OCI-LY1 (cell line): ENCODE results near the gene CPAMD8.

ENCODE experiments used
- H2AFZ ChIP-seq: fragments of 200-600 bp; sonication (generic), shearing (Covaris generic); 2 replicates; pipeline ENCODE4 v1.6.0; 2014; ENCODE audit warnings: antibody characterized with exemption, mild to moderate bottlenecking, low read length
- H3F3A ChIP-seq: fragments of 200-600 bp; sonication (generic), shearing (Covaris generic); 2 replicates; pipeline ENCODE4 v1.6.0; 2014; ENCODE audit warnings: mild to moderate bottlenecking, antibody characterized with exemption, low read length, moderate library complexity; ENCODE audit not compliant: insufficient read depth
- H3K27ac ChIP-seq: fragments of 200-600 bp; sonication (generic); 2 replicates; pipeline ENCODE4 v1.5.1; 2014; ENCODE audit warnings: low read length, mixed run types, mild to moderate bottlenecking, low read depth; ENCODE audit not compliant: poor library complexity, severe bottlenecking
- H3K27me3 ChIP-seq: fragments of 200-600 bp; sonication (generic); 2 replicates; pipeline ENCODE4 v1.6.0; 2014; ENCODE audit warnings: antibody characterized with exemption, mild to moderate bottlenecking, low read length, moderate library complexity; ENCODE audit not compliant: insufficient read depth
- H3K36me3 ChIP-seq: fragments of 200-600 bp; sonication (generic); 2 replicates; pipeline ENCODE4 v1.6.1; 2014; ENCODE audit warnings: mild to moderate bottlenecking, antibody characterized with exemption, low read length, moderate library complexity, mixed read lengths; ENCODE audit not compliant: insufficient read depth
- H3K4me1 ChIP-seq: fragments of 200-600 bp; sonication (generic); 2 replicates; pipeline ENCODE4 v1.5.1; 2014; ENCODE audit warnings: mild to moderate bottlenecking, low read length, moderate library complexity; ENCODE audit not compliant: insufficient read depth, severe bottlenecking
- H3K4me2 ChIP-seq: fragments of 200-600 bp; sonication (generic), shearing (Covaris generic); 2 replicates; pipeline ENCODE4 v1.6.1; 2014; ENCODE audit warnings: low read length
- H3K4me3 ChIP-seq: fragments of 200-600 bp; sonication (generic); 2 replicates; pipeline ENCODE4 v1.5.1; 2014; ENCODE audit warnings: low read length, low read depth, mild to moderate bottlenecking, mixed read lengths; ENCODE audit not compliant: poor library complexity, severe bottlenecking
- H3K79me2 ChIP-seq: fragments of 200-600 bp; shearing (Covaris generic); 2 replicates; pipeline ENCODE4 v1.6.1; 2016; ENCODE audit warnings: mixed run types, low read length, mixed read lengths; ENCODE audit not compliant: insufficient read depth
- H3K9ac ChIP-seq: fragments of 200-600 bp; sonication (generic), shearing (Covaris generic); 2 replicates; pipeline ENCODE4 v1.6.1; 2014; ENCODE audit warnings: mild to moderate bottlenecking, low read length, mixed read lengths
- H3K9me2 ChIP-seq: fragments of 200-600 bp; sonication (generic), shearing (Covaris generic); 2 replicates; pipeline ENCODE4 v1.6.1; 2014; ENCODE audit warnings: low read depth, mild to moderate bottlenecking, low read length, mixed read lengths
- H3K9me3 ChIP-seq: fragments of 200-600 bp; shearing (Covaris generic); 2 replicates; pipeline ENCODE4 v1.6.1; 2014; ENCODE audit warnings: low read length, mixed read lengths
- H4K20me1 ChIP-seq: fragments of 200-600 bp; sonication (generic), shearing (Covaris generic); 2 replicates; pipeline ENCODE4 v1.6.0; 2016; ENCODE audit warnings: mild to moderate bottlenecking, low read length; ENCODE audit not compliant: insufficient read depth
- CTCF ChIP-seq: fragments of 200-600 bp; sonication (generic), shearing (Covaris generic); IDR thresholded peaks from 2 replicates; pipeline ENCODE4 v1.5.1; 2017; ENCODE audit warnings: mild to moderate bottlenecking, antibody characterized with exemption, low read length, moderate library complexity, mixed read lengths
- EZH2 ChIP-seq: fragments of 200-600 bp; sonication (generic), shearing (Covaris generic); IDR thresholded peaks from 2 replicates; pipeline ENCODE4 v1.8.0; 2017; ENCODE audit warnings: borderline replicate concordance, mixed run types, mild to moderate bottlenecking, antibody characterized with exemption, low read length, moderate library complexity, mixed read lengths

Gene CPAMD8

GRCh38 chr19:16902545-16902944, 124.1 kb downstream of the CPAMD8 start:
- Histone ChIP-seq H3K9ac (no peak overlapping the region), H3K4me1 (no peaks in the 10 kb centered on the region)
- TF ChIP-seq CTCF = no peak
- TF ChIP-seq EZH2 = no peak

DNA sequence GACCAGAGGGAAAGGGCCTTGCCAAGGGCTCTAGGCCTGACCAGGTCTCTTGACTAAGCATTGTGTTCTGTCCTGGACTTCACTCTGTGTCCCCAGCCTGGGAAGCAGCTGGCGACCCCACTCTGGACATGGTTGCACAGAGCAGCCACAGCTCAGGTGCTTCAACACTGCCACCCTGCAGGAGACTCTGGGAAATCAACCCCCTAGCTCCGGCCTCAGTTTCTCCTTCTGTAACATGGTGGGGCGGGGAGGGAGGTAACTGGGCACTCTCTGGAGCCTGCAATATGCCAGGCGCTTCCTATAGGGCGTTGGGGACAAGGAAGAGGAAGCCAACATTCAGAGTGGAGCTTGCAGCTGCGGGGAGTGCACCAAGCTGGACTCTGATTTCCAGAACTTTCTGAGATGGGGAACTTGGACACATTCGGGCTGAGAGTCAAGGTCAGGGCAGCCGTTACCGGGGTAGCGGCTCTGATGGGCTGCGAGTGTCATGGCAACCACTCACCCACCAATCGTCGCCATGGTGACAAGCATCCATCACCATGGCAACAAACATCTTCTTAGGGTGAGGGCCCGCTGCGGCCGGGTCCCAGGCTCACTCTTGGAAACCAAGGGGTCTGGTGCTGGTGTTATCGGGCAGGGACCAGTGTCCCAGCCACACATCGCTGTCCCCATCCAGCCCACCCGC, 125.0 kb downstream of the CPAMD8 start:
- Histone ChIP-seq H3K79me2 (no peaks in the 10 kb centered on the region), H4K20me1 (no peaks in the 10 kb centered on the region), H3K36me3 (no peaks in the 10 kb centered on the region), H3K9ac (no peak overlapping the region), H3K27me3 (no peaks in the 10 kb centered on the region; the same call in 1 of the 2 replicates), H2AFZ (no peak overlapping the region), H3K9me2 (no peaks in the 10 kb centered on the region), H3K4me2 (no peak overlapping the region), H3F3A (no peaks in the 10 kb centered on the region; the same call in 1 of the 2 replicates), H3K4me3 (no peak overlapping the region), H3K27ac (no peak overlapping the region), H3K9me3 (no peaks in the 10 kb centered on the region), H3K4me1 (no peaks in the 10 kb centered on the region)
- TF ChIP-seq CTCF (no peak), EZH2 (no peak)

More at GRCh38 chr19:16902545-16902944, 124.1 kb downstream of the CPAMD8 start:
- Histone ChIP-seq H4K20me1 (no peaks in the 10 kb centered on the region), H3K27ac (no peak overlapping the region), H3K27me3 (no peaks in the 10 kb centered on the region; the same call in 1 of the 2 replicates), H3K79me2 (no peaks in the 10 kb centered on the region), H3F3A (no peaks in the 10 kb centered on the region; the same call in 1 of the 2 replicates), H3K4me2 (no peak overlapping the region), H3K4me3 (no peak overlapping the region), H3K9me3 (no peaks in the 10 kb centered on the region), H3K36me3 (no peaks in the 10 kb centered on the region), H3K9me2 (no peaks in the 10 kb centered on the region), H2AFZ (no peak overlapping the region)

DNA sequence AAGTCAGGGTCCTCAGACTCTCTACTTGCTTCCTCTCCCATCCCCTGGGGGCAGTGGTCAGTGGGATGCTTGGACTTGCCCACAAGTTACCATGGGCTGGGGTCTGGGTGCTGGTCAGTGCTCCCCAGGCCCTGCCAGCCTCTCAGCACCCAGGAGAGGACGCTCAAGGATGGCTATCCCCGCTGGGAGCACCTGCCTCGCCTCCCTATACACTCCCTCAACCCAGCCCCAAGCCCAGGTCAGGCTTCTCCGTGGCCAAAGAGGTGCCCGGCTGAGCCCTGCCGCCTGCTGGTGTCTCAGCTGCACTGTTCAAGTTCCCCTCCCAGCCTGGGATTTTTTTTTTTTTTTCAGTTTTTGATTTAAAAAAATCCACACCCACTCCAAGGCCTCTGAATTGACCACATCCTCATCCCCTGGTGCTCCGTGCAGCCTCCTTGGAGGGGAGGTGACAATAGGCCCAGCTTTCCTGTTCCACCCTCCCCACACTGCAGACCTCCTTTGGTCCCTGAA, 127.0 kb downstream of the CPAMD8 start:
- Histone ChIP-seq H2AFZ (no peak overlapping the region), H3K9me2 (no peaks in the 10 kb centered on the region), H3K4me1 (no peaks in the 10 kb centered on the region), H3K9me3 (no peaks in the 10 kb centered on the region), H3K79me2 (no peaks in the 10 kb centered on the region), H4K20me1 (no peaks in the 10 kb centered on the region), H3F3A (no peaks in the 10 kb centered on the region; the same call in 1 of the 2 replicates), H3K4me2 (no peak overlapping the region), H3K4me3 (no peak overlapping the region), H3K27me3 (no peaks in the 10 kb centered on the region; the same call in 1 of the 2 replicates), H3K36me3 (no peaks in the 10 kb centered on the region), H3K9ac (no peak overlapping the region), H3K27ac (no peak overlapping the region)
- TF ChIP-seq CTCF (peak; percentile 68), EZH2 (no peak)
